Mesendoderm (in vitro differentiated cells): ENCODE data around the gene SPRYD3.
"Not testable (repeated sequence)": the region's sequence is repeated elsewhere in the genome, so short reads cannot be mapped to it uniquely, and the experiment has no call there.

Experiments used
- DNase-seq: peaks from one replicate; pipeline ENCODE4 v3.0.0; 2013
- H2AK5ac ChIP-seq: 2 replicates; pipeline ENCODE4 v1.6.1; 2013; ENCODE audit warnings: low read length, inconsistent platforms
- H2BK120ac ChIP-seq: 2 replicates; pipeline ENCODE4 v1.6.1; 2013; ENCODE audit warnings: low read depth, mild to moderate bottlenecking, low read length, moderate library complexity, mixed read lengths
- H2BK15ac ChIP-seq: replicated peaks from 2 replicates; pipeline ENCODE4 v1.6.1; 2013; ENCODE audit warnings: low read depth, mild to moderate bottlenecking, moderate library complexity
- H2BK5ac ChIP-seq: 2 replicates; pipeline ENCODE4 v1.6.1; 2013; ENCODE audit warnings: low read length, inconsistent platforms
- H3K18ac ChIP-seq: 2 replicates; pipeline ENCODE4 v1.6.1; 2013; ENCODE audit warnings: mild to moderate bottlenecking, low read length, mixed read lengths
- H3K23ac ChIP-seq: one replicate; pipeline ENCODE4 v1.6.1; 2013; ENCODE audit warnings: low read length
- H3K27ac ChIP-seq: 2 replicates; pipeline ENCODE4 v1.5.1; 2013; ENCODE audit warnings: low read depth, mild to moderate bottlenecking, inconsistent platforms, low read length, moderate library complexity
- H3K27me3 ChIP-seq: 2 replicates; pipeline ENCODE4 v1.6.1; 2013; ENCODE audit warnings: low read length, control low read depth, mild to moderate bottlenecking, inconsistent platforms; ENCODE audit not compliant: insufficient read depth, poor library complexity
- H3K36me3 ChIP-seq: 2 replicates; pipeline ENCODE4 v1.6.1; 2013; ENCODE audit warnings: low read length, inconsistent platforms; ENCODE audit not compliant: control insufficient read depth, insufficient read depth
- H3K4ac ChIP-seq: one replicate; pipeline ENCODE4 v1.6.1; 2013; ENCODE audit warnings: low read depth, mild to moderate bottlenecking, low read length, moderate library complexity
- H3K4me1 ChIP-seq: 2 replicates; pipeline ENCODE4 v1.6.1; 2013; ENCODE audit warnings: low read depth, low read length, inconsistent platforms; ENCODE audit not compliant: control insufficient read depth
- H3K4me2 ChIP-seq: 2 replicates; pipeline ENCODE4 v1.6.1; 2013; ENCODE audit warnings: low read length
- H3K4me3 ChIP-seq: 2 replicates; pipeline ENCODE4 v1.5.1; 2013; ENCODE audit warnings: mild to moderate bottlenecking, low read length
- H3K56ac ChIP-seq: one replicate; pipeline ENCODE4 v1.6.1; 2013; ENCODE audit warnings: low read length
- H3K79me1 ChIP-seq: 2 replicates; pipeline ENCODE4 v1.6.1; 2013; ENCODE audit warnings: low read length, inconsistent platforms
- H3K79me2 ChIP-seq: 2 replicates; pipeline ENCODE4 v1.6.1; 2013; ENCODE audit warnings: mild to moderate bottlenecking, low read length; ENCODE audit not compliant: control insufficient read depth, insufficient read depth
- H3K9ac ChIP-seq: 2 replicates; pipeline ENCODE4 v1.6.1; 2013; ENCODE audit warnings: low read length, inconsistent platforms
- H4K5ac ChIP-seq: one replicate; pipeline ENCODE4 v1.6.1; 2013; ENCODE audit warnings: low read length
- H4K8ac ChIP-seq: one replicate; pipeline ENCODE4 v1.6.1; 2013; ENCODE audit warnings: low read depth, mild to moderate bottlenecking, control low read depth, low read length, moderate library complexity
- WGBS: extraction: QIAGEN DNeasy Blood & Tissue Kit; methylation state at CpG from one replicate; pipeline ENCODE4 v1.1.7; 2013; ENCODE audit warnings: low lambda C conversion rate, missing lambda C conversion rate; ENCODE audit not compliant: insufficient coverage; ENCODE audit errors: extremely low coverage; 5-methylcytosine and 5-hydroxymethylcytosine counted together

The SPRYD3 gene

DNA sequence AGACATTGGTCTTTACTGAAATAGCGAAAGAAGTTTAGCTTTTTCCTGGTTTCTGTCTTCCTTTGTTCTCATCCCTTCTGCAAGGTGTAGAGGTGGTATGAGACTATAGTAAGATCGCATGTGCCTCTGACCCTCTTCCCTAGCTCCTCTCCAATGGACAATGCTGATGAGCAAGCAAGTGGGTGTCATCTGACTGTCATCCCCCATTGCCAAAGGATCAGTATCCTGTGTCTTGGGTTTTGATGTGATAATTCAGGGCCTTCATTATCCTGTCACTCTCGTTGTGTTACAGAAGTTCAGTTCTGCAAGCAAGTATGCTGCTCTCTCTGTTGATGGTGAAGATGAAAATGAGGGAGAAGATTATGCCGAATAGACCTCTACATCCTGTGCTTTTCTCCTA is 39.3 kb downstream of the SPRYD3 start:
- H3K36me3 ChIP-seq, result peaks cover 20% of the 10 kb centered on the region

DNA sequence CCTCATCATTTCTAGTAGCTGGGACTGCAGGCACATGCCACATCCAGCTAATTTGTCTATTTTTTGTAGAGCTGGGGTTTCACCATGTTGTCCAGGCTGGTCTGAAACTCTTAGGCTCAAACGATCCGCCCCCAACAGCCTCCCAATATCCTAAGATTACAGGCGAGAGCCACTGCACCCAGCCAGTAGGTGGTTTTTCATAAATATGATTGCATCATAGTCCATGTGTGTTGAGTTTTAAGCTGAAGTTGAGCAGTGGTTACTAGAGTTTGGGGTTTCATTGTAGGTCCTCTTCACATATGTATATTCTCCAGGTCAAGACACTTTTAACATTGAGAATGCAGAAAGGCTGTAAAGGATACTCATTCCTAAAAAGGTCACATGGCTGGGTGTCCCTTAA is 42.4 kb downstream of the SPRYD3 start:
- no peaks in the 10 kb centered on the region for H3K27me3 ChIP-seq
- no peak overlapping the region for H4K5ac ChIP-seq
- H2BK5ac ChIP-seq, result no peak overlapping the region
- no CpG with 5 or more reads among the region's 3 CpGs for WGBS
- no peaks in the 10 kb centered on the region for H3K79me2 ChIP-seq
- H3K36me3 ChIP-seq, result peaks cover 23% of the 10 kb centered on the region
- H3K4me1 ChIP-seq, result no peaks in the 10 kb centered on the region
- no peak overlapping the region for H3K4ac ChIP-seq
- no peak overlapping the region for H2BK15ac ChIP-seq
- H3K23ac ChIP-seq, result no peak overlapping the region
- H3K56ac ChIP-seq, result no peak overlapping the region
- no peak overlapping the region for H3K27ac ChIP-seq
- H3K4me2 ChIP-seq, result no peak overlapping the region
- H3K18ac ChIP-seq, result no peak overlapping the region
- H3K4me3 ChIP-seq, result no peak overlapping the region
- no peak overlapping the region for H4K8ac ChIP-seq
- H2AK5ac ChIP-seq, result no peak overlapping the region
- no peak for DNase-seq
- no peak overlapping the region for H3K9ac ChIP-seq
- H2BK120ac ChIP-seq, result no peak overlapping the region
- peaks cover 2% of the 10 kb centered on the region for H3K79me1 ChIP-seq

More for the DNA sequence above, 39.3 kb downstream of the SPRYD3 start:
- no peak overlapping the region for H2BK120ac ChIP-seq
- WGBS, result no CpG with 5 or more reads among the region's 4 CpGs
- H3K4me3 ChIP-seq, result no peak overlapping the region
- no peak overlapping the region for H3K23ac ChIP-seq
- peaks cover 6% of the 10 kb centered on the region for H3K4me1 ChIP-seq
- no peaks in the 10 kb centered on the region for H3K27me3 ChIP-seq
- H2BK5ac ChIP-seq, result no peak overlapping the region
- no peak overlapping the region for H2AK5ac ChIP-seq
- no peak overlapping the region for H3K56ac ChIP-seq
- H3K79me1 ChIP-seq, result no peaks in the 10 kb centered on the region
- no peaks in the 10 kb centered on the region for H3K79me2 ChIP-seq
- H3K18ac ChIP-seq, result no peak overlapping the region
- no peak overlapping the region for H4K8ac ChIP-seq
- H3K4ac ChIP-seq, result no peak overlapping the region
- no peak overlapping the region for H3K9ac ChIP-seq
- no peak overlapping the region for H3K27ac ChIP-seq
- no peak overlapping the region for H2BK15ac ChIP-seq
- DNase-seq, result no peak
- H3K4me2 ChIP-seq, result no peak overlapping the region
- H4K5ac ChIP-seq, result no peak overlapping the region

GRCh38 chr12:53034459-53034858 is 44.7 kb downstream of the SPRYD3 start:
- Histone ChIP-seq H3K36me3 (peaks cover 27% of the 10 kb centered on the region), H3K4me3 (no peak overlapping the region), H4K8ac (no peak overlapping the region), H2AK5ac (no peak overlapping the region), H3K56ac (no peak overlapping the region), H3K79me1 (peaks cover 7% of the 10 kb centered on the region), H2BK5ac (no peak overlapping the region), H3K27me3 (no peaks in the 10 kb centered on the region), H3K27ac (no peak overlapping the region), H3K18ac (no peak overlapping the region), H3K4me2 (no peak overlapping the region), H2BK15ac (no peak overlapping the region), H4K5ac (no peak overlapping the region), H3K4me1 (no peaks in the 10 kb centered on the region), H3K4ac (no peak overlapping the region), H3K9ac (no peak overlapping the region), H3K23ac (no peak overlapping the region), H2BK120ac (no peak overlapping the region), H3K79me2 (peaks cover 4% of the 10 kb centered on the region)
- WGBS, result no CpG with 5 or more reads among the region's 8 CpGs
- no peak for DNase-seq

DNA sequence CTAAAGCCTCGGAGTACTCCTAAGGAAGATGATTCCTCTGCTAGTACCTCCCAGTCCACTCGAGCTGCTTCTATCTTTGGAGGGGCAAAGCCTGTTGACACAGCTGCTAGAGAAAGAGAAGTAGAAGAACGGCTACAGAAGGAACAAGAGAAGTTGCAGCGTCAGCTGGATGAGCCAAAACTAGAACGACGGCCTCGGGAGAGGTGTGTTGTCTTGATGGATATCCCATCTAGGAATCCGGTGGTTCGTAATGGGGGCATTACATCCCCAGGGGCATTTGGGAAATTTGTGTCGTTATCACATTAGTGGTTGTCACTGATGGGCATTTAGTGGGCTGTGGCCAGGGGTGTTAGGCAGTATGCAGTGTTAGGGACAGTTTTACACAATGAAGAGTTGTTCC is 45.4 kb downstream of the SPRYD3 start:
- H3K79me2 ChIP-seq, H3K27me3 ChIP-seq, H3K18ac ChIP-seq, DNase-seq, H3K4me3 ChIP-seq, H3K56ac ChIP-seq, H2AK5ac ChIP-seq, H4K8ac ChIP-seq, H3K4me1 ChIP-seq, H3K9ac ChIP-seq, H3K23ac ChIP-seq, H3K4me2 ChIP-seq, H4K5ac ChIP-seq, H3K4ac ChIP-seq, H3K27ac ChIP-seq, H2BK120ac ChIP-seq, H3K79me1 ChIP-seq, H2BK5ac ChIP-seq, H2BK15ac ChIP-seq: not testable (repeated sequence)
- H3K36me3 ChIP-seq, result peaks cover 21% of the 10 kb centered on the region
- no CpG with 5 or more reads among the region's 10 CpGs for WGBS

- H3K56ac ChIP-seq, result no peak overlapping the region
- no peak overlapping the region for H3K9ac ChIP-seq
- H3K79me2 ChIP-seq, result peaks cover 4% of the 10 kb centered on the region
- no peaks in the 10 kb centered on the region for H3K27me3 ChIP-seq
- no peak overlapping the region for H4K8ac ChIP-seq
- no peak overlapping the region for H3K4ac ChIP-seq
- H3K23ac ChIP-seq, result no peak overlapping the region
- H3K36me3 ChIP-seq, result peaks cover 17% of the 10 kb centered on the region
- no peak overlapping the region for H3K4me3 ChIP-seq
- H4K5ac ChIP-seq, result no peak overlapping the region
- H2BK120ac ChIP-seq, result no peak overlapping the region
- no peak overlapping the region for H2BK5ac ChIP-seq
- peaks cover 7% of the 10 kb centered on the region for H3K79me1 ChIP-seq
- DNase-seq, result no peak
- H2BK15ac ChIP-seq, result no peak overlapping the region
- whole genome bisulfite sequencing, result no CpG with 5 or more reads among the region's 3 CpGs
- H3K4me2 ChIP-seq, result no peak overlapping the region
- no peaks in the 10 kb centered on the region for H3K4me1 ChIP-seq
- H3K18ac ChIP-seq, result no peak overlapping the region
- no peak overlapping the region for H2AK5ac ChIP-seq
- no peak overlapping the region for H3K27ac ChIP-seq
Measured at GRCh38 chr12:53031616-53032015, 47.6 kb downstream of the SPRYD3 start.

DNA sequence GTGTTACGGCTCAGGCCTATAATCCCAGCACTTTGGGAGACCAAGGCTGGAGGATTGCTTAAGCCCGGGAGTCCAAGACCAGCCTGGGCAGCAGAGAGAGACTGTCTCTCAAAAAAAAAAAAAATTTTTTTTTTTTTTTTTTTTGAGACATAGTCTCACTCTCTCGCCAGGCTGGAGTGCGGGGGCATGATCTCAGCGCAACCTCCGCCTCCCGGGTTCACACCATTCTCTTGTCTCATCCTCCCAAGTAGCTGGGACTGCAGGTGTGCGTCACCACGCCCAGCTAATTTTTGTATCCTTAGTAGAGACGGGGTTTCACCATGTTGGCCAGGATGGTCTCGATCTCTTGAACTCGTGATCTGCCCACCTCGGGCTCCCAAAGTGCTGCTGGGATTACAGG is 52.2 kb downstream of the SPRYD3 start:
- H3K27me3 ChIP-seq, H2BK5ac ChIP-seq, H3K4me3 ChIP-seq, H3K79me2 ChIP-seq, H2AK5ac ChIP-seq, H3K18ac ChIP-seq, H2BK15ac ChIP-seq, H3K4me1 ChIP-seq, H3K4ac ChIP-seq, DNase-seq, H3K23ac ChIP-seq, H3K27ac ChIP-seq, H3K56ac ChIP-seq, H2BK120ac ChIP-seq, H3K9ac ChIP-seq, H4K8ac ChIP-seq, H3K79me1 ChIP-seq, H3K4me2 ChIP-seq, H4K5ac ChIP-seq: not testable (repeated sequence)
- WGBS, result no CpG with 5 or more reads among the region's 13 CpGs
- H3K36me3 ChIP-seq, result peaks cover 16% of the 10 kb centered on the region
